GM12878 (cell line): ENCODE results near the gene SLC37A1. TPM values are rescaled to one million over a fixed set of nuclear protein-coding genes. Genes with fewer than 3 reads are reported as not detected.
A peak's percentile ranks its signal among the peaks of the same experiment; 100 is the strongest.

Experiments used
- BCL3 ChIP-seq: IDR thresholded peaks from 2 replicates; pipeline ENCODE4 v1.6.1; 2011; ENCODE audit warnings: borderline replicate concordance, low read depth, mild to moderate bottlenecking, moderate library complexity, low read length; ENCODE audit not compliant: insufficient read depth, poor library complexity, severe bottlenecking
- CHD4 ChIP-seq: fragments of 200-600 bp; sonication (generic); IDR thresholded peaks from 2 replicates; pipeline ENCODE4 v1.6.1; 2016; ENCODE audit warnings: mild to moderate bottlenecking
- IKZF1 ChIP-seq: fragments of 450-650 bp; conservative IDR thresholded peaks from 2 replicates; pipeline ENCODE4 v1.6.1; 2017; ENCODE audit warnings: antibody characterized with exemption, mild to moderate bottlenecking
- SIX5 ChIP-seq: IDR thresholded peaks from 2 replicates; pipeline ENCODE4 v1.6.1; 2011; ENCODE audit warnings: mild to moderate bottlenecking, low read depth, low read length, moderate library complexity; ENCODE audit not compliant: severe bottlenecking
- ZNF24 ChIP-seq: fragments of 450-650 bp; IDR thresholded peaks from 2 replicates; pipeline ENCODE4 v1.6.1; 2017; ENCODE audit warnings: antibody characterized with exemption, mild to moderate bottlenecking
- polyA plus RNA-seq, 11 experiments: library from polyadenylated mRNA; depleted of rRNA in 4 of 11; unstranded in 6 of 11; stranded (reverse) in 5 of 11; fragments of >200 nt; fragmentation: Nextera tagmentation in 4 of 11; fragmentation: Illumina TruSeq in 1 of 11; extraction: Ambion mirVana in 4 of 11; extraction: Trizol in 1 of 11; gene quantifications; 1 replicate in 1 of 11; 2 replicates in 10 of 11; pipeline versions ENCODE4 v1.2.1 to v1.2.3, GENCODE V29; 2011 to 2016; ENCODE audit warnings: inconsistent platforms in 2 of 11, missing spikeins in 2 of 11, low read depth in 1 of 11
- total RNA-seq, 4 experiments: library from RNA; depleted of rRNA in 3 of 4; stranded (reverse); fragments of >200 nt in 3 of 4; fragmentation: Illumina TruSeq in 1 of 4; extraction: Trizol in 1 of 4; gene quantifications; 2 replicates each; pipeline versions ENCODE4 v1.2.1 to v1.2.3, GENCODE V29; 2013 to 2021
- TF ChIP-seq, protein P1 (sequence below), 3 experiments: IDR thresholded peaks in 2 of 3; conservative IDR thresholded peaks in 1 of 3; 2 replicates each; pipeline ENCODE4 v1.5.1; 2011; ENCODE audit warnings: low read depth in 3 of 3, low read length in 3 of 3, mild to moderate bottlenecking in 3 of 3, control low read depth in 2 of 3, moderate library complexity in 2 of 3, inconsistent platforms in 1 of 3, mixed read lengths in 1 of 3; ENCODE audit not compliant: control insufficient read depth in 2 of 3, insufficient read depth in 1 of 3; ENCODE audit errors: extremely low read depth in 1 of 3
- TF ChIP-seq, protein P2 (sequence below): fragments of 450-650 bp; IDR thresholded peaks from 2 replicates; pipeline ENCODE4 v1.6.1; 2018; ENCODE audit warnings: borderline replicate concordance, mild to moderate bottlenecking; ENCODE audit not compliant: partially characterized antibody
- TF ChIP-seq, protein P3 (sequence below): IDR thresholded peaks from 2 replicates; pipeline ENCODE4 v1.6.1; 2012; ENCODE audit warnings: low read depth, low read length, improper control_type of control experiment
- TF ChIP-seq, protein P4 (sequence below): fragments of 450-650 bp; IDR thresholded peaks from 2 replicates; pipeline ENCODE4 v1.6.1; 2017; ENCODE audit warnings: antibody characterized with exemption, mild to moderate bottlenecking, moderate library complexity
- TF ChIP-seq, protein P5 (sequence below): fragments of 450-650 bp; IDR thresholded peaks from 2 replicates; pipeline ENCODE4 v1.6.1; 2017; ENCODE audit warnings: mild to moderate bottlenecking, low read depth, inconsistent platforms; ENCODE audit not compliant: poor library complexity, severe bottlenecking

The SLC37A1 gene
- total and polyA plus RNA-seq, 10 of the 15 experiments (the other 5 are each of a cell fraction or from before 2014, with no cell fraction given) = 1.1 to 35.5 (median 24.4) TPM

DNA sequence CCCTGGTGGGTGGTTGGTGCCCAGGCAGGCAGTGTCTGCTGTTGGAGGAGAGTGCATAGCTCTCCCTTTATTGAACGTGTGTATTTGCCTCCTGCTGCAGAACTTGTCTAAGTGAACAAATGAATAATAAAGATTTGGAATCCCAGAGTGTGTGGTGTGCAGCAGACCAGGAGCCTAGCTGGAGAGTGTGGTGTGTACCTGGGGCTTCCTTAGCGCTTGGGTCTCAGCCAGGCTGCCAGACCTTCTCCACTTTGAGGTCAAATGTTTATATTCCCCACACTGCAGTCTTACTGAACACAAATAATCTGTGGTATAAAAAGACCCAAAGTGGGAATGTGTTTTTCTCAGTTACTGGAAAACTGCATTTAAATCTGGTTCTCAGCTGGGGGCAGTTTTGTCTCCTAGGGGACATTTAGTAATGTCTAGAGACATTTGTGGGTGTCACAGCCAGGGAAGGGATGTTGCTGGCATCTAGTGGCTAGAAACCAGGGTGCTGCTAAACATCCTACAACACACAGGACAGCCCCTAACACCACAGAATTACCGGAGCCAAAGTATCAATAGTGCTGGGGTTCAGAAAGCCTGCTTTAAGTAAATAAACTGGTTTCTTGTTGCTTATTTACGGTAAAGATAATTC, 23.6 kb downstream of the SLC37A1 start (continued):
- TF ChIP-seq BCL3 (no peak), CHD4 (no peak), SIX5 (no peak), ZNF24 (0 out of 2 replicates have a peak, but pooled peaks have one; percentile 23), IKZF1 (no peak; the same call in 1 of the 2 replicates)
- TF ChIP-seq, protein P1, sequence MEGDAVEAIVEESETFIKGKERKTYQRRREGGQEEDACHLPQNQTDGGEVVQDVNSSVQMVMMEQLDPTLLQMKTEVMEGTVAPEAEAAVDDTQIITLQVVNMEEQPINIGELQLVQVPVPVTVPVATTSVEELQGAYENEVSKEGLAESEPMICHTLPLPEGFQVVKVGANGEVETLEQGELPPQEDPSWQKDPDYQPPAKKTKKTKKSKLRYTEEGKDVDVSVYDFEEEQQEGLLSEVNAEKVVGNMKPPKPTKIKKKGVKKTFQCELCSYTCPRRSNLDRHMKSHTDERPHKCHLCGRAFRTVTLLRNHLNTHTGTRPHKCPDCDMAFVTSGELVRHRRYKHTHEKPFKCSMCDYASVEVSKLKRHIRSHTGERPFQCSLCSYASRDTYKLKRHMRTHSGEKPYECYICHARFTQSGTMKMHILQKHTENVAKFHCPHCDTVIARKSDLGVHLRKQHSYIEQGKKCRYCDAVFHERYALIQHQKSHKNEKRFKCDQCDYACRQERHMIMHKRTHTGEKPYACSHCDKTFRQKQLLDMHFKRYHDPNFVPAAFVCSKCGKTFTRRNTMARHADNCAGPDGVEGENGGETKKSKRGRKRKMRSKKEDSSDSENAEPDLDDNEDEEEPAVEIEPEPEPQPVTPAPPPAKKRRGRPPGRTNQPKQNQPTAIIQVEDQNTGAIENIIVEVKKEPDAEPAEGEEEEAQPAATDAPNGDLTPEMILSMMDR (IDR thresholded peaks at IDR 0.05 in 2 of 3, conservative IDR thresholded peaks at IDR 0.05 in 1 of 3; ENCODE audit: control insufficient read depth in 2 of 3, extremely low read depth in 1 of 3, insufficient read depth in 1 of 3, low read depth in 3 of 3, low read length in 3 of 3) = peak; percentile 61 to 82 (median 68)
- TF ChIP-seq, protein P2, sequence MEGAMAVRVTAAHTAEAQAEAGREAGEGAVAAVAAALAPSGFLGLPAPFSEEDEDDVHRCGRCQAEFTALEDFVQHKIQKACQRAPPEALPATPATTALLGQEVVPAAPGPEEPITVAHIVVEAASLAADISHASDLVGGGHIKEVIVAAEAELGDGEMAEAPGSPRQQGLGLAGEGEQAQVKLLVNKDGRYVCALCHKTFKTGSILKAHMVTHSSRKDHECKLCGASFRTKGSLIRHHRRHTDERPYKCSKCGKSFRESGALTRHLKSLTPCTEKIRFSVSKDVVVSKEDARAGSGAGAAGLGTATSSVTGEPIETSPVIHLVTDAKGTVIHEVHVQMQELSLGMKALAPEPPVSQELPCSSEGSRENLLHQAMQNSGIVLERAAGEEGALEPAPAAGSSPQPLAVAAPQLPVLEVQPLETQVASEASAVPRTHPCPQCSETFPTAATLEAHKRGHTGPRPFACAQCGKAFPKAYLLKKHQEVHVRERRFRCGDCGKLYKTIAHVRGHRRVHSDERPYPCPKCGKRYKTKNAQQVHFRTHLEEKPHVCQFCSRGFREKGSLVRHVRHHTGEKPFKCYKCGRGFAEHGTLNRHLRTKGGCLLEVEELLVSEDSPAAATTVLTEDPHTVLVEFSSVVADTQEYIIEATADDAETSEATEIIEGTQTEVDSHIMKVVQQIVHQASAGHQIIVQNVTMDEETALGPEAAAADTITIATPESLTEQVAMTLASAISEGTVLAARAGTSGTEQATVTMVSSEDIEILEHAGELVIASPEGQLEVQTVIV = no peak
- TF ChIP-seq, protein P3, sequence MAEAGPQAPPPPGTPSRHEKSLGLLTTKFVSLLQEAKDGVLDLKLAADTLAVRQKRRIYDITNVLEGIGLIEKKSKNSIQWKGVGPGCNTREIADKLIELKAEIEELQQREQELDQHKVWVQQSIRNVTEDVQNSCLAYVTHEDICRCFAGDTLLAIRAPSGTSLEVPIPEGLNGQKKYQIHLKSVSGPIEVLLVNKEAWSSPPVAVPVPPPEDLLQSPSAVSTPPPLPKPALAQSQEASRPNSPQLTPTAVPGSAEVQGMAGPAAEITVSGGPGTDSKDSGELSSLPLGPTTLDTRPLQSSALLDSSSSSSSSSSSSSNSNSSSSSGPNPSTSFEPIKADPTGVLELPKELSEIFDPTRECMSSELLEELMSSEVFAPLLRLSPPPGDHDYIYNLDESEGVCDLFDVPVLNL = no peak
- TF ChIP-seq, protein P4, sequence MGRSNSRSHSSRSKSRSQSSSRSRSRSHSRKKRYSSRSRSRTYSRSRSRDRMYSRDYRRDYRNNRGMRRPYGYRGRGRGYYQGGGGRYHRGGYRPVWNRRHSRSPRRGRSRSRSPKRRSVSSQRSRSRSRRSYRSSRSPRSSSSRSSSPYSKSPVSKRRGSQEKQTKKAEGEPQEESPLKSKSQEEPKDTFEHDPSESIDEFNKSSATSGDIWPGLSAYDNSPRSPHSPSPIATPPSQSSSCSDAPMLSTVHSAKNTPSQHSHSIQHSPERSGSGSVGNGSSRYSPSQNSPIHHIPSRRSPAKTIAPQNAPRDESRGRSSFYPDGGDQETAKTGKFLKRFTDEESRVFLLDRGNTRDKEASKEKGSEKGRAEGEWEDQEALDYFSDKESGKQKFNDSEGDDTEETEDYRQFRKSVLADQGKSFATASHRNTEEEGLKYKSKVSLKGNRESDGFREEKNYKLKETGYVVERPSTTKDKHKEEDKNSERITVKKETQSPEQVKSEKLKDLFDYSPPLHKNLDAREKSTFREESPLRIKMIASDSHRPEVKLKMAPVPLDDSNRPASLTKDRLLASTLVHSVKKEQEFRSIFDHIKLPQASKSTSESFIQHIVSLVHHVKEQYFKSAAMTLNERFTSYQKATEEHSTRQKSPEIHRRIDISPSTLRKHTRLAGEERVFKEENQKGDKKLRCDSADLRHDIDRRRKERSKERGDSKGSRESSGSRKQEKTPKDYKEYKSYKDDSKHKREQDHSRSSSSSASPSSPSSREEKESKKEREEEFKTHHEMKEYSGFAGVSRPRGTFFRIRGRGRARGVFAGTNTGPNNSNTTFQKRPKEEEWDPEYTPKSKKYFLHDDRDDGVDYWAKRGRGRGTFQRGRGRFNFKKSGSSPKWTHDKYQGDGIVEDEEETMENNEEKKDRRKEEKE = no peak
- TF ChIP-seq, protein P5, sequence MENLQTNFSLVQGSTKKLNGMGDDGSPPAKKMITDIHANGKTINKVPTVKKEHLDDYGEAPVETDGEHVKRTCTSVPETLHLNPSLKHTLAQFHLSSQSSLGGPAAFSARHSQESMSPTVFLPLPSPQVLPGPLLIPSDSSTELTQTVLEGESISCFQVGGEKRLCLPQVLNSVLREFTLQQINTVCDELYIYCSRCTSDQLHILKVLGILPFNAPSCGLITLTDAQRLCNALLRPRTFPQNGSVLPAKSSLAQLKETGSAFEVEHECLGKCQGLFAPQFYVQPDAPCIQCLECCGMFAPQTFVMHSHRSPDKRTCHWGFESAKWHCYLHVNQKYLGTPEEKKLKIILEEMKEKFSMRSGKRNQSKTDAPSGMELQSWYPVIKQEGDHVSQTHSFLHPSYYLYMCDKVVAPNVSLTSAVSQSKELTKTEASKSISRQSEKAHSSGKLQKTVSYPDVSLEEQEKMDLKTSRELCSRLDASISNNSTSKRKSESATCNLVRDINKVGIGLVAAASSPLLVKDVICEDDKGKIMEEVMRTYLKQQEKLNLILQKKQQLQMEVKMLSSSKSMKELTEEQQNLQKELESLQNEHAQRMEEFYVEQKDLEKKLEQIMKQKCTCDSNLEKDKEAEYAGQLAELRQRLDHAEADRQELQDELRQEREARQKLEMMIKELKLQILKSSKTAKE = peak; percentile 65
- TF ChIP-seq, all 136 proteins: peak for 11
